Endothelial cell (in vitro differentiated cells): Measurements from ENCODE around the gene DGCR6. TPM values are rescaled to one million over a fixed set of nuclear protein-coding genes. Genes with fewer than 3 reads are reported as not detected.

ENCODE experiments used
- DNase-seq: peaks from one replicate; pipeline ENCODE4 v3.0.0; 2021; ENCODE audit warnings: low spot score
- H3K27ac Mint-ChIP-seq: one replicate; pipeline ENCODE4 v1.8.0; 2021; ENCODE audit warnings: mixed read lengths, inconsistent platforms; ENCODE audit not compliant: unreplicated experiment
- H3K27me3 Mint-ChIP-seq: one replicate; pipeline ENCODE4 v1.8.0; 2021; ENCODE audit warnings: mild to moderate bottlenecking, moderate library complexity, mixed read lengths, inconsistent platforms; ENCODE audit not compliant: unreplicated experiment
- H3K36me3 Mint-ChIP-seq: one replicate; pipeline ENCODE4 v1.8.0; 2021; ENCODE audit warnings: mild to moderate bottlenecking, low read depth, mixed read lengths, inconsistent platforms; ENCODE audit not compliant: unreplicated experiment
- H3K4me1 Mint-ChIP-seq: one replicate; pipeline ENCODE4 v1.8.0; 2021; ENCODE audit warnings: mild to moderate bottlenecking, mixed read lengths, inconsistent platforms; ENCODE audit not compliant: unreplicated experiment
- H3K4me3 Mint-ChIP-seq: one replicate; pipeline ENCODE4 v1.8.0; 2021; ENCODE audit warnings: mild to moderate bottlenecking, mixed read lengths, inconsistent platforms; ENCODE audit not compliant: unreplicated experiment
- H3K9me3 Mint-ChIP-seq: one replicate; pipeline ENCODE4 v1.8.0; 2021; ENCODE audit warnings: mixed read lengths, inconsistent platforms; ENCODE audit not compliant: unreplicated experiment
- total RNA-seq: library from RNA; stranded (reverse); fragmentation: NEBNext Ultra II Directional; extraction: Animal tissue kit (Norgen Biotek cat#: 25700); gene quantifications from one replicate; pipeline ENCODE4 v1.2.1, GENCODE V29; 2021; ENCODE audit not compliant: unreplicated experiment
- TF ChIP-seq, protein P1 (sequence below): fragments of 200-600 bp; sonication (generic); IDR thresholded peaks from one replicate; pipeline ENCODE4 v1.5.0; 2021; ENCODE audit warnings: antibody characterized with exemption; ENCODE audit not compliant: unreplicated experiment

The DGCR6 gene
- total RNA-seq, 1 donor from 2014 or later, result 1.1 TPM

DNA sequence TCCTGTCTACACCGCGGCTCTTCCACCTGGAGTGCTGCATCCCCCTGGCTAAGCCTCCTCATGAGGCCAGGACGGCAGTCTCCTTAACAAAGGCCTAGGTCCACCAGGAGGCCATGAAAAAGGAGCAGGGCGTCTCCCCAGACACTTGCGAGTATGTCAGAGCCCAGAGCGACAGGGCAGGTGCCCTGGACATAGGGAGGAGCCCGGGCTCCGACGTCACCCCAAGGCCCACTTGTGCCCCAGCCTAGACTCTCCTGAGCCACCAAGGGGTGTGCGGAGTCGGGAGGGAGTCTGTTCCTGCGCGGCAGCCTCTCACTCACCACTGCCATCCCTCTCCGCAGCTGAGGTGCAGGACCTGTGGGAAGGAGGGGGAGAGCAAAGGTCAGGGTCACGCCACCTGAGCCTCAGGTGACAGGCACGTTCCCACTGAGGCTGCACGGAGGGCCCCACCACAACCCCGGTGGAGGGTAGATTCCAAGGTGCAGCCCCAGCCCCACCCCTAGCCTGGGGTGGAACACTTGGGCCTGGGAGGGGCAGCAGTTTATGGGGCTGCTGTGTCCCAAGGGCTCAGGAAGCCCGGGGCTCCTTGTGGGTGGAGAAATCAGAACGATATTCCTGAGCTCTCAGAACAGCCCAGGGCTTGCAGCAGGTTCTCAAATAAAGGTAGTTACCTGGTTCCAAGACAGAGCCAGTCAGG, 19.4 kb downstream of the DGCR6 start:
- Mint-ChIP-seq H3K36me3 (no peaks in the 10 kb centered on the region), H3K4me3 (no peak overlapping the region), H3K27ac (no peak overlapping the region), H3K9me3 (no peaks in the 10 kb centered on the region), H3K27me3 (no peaks in the 10 kb centered on the region), H3K4me1 (no peaks in the 10 kb centered on the region)
- DNase-seq, result no peak
- TF ChIP-seq, protein P1, sequence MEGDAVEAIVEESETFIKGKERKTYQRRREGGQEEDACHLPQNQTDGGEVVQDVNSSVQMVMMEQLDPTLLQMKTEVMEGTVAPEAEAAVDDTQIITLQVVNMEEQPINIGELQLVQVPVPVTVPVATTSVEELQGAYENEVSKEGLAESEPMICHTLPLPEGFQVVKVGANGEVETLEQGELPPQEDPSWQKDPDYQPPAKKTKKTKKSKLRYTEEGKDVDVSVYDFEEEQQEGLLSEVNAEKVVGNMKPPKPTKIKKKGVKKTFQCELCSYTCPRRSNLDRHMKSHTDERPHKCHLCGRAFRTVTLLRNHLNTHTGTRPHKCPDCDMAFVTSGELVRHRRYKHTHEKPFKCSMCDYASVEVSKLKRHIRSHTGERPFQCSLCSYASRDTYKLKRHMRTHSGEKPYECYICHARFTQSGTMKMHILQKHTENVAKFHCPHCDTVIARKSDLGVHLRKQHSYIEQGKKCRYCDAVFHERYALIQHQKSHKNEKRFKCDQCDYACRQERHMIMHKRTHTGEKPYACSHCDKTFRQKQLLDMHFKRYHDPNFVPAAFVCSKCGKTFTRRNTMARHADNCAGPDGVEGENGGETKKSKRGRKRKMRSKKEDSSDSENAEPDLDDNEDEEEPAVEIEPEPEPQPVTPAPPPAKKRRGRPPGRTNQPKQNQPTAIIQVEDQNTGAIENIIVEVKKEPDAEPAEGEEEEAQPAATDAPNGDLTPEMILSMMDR, result no peak

DNA sequence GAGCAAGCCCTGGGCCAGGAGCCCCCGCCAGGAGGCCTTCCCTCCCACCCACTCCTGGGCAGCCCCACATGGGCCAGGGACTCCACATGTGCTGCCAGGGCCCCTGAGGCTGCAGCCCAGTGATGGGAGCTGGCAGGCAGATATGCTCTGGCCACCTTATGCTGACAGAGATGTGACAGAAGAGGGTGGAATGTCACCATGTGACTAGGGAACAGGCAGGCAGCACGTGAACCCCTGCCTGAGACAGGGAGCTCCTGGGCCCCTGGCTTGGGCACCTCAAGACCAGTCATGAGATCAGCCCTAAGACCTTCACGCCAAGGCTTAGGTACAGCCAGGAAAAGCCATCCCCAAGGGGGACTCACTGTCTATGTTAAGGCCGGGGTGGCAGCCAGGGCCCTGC, 20.9 kb downstream of the DGCR6 start:
- H3K4me1 Mint-ChIP-seq, result no peaks in the 10 kb centered on the region
- H3K9me3 Mint-ChIP-seq, result no peaks in the 10 kb centered on the region
- TF ChIP-seq, protein P1, result no peak

DNA sequence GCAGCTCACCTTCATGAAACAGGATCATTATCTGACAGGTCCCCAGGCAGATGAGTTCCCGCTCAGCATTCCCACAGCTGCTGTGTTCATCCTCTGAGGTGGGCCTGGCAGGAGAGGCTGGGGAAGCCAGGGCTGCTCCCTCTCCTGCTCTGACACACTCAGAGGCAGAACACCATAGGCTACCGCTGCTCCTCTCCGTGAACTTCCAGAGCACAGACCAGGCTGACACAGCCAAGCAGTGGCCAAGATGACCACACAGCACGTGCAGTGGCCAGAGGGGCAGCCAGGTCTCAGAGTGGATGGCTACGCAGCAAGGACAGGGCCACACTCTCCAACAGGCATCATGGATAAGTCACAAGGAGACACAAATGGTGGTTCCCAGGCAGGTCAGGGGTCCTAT, 21.5 kb downstream of the DGCR6 start:
- H3K36me3 Mint-ChIP-seq, result no peaks in the 10 kb centered on the region
- H3K9me3 Mint-ChIP-seq, result no peaks in the 10 kb centered on the region
- DNase-seq, result no peak
- no peak overlapping the region for H3K27ac Mint-ChIP-seq
- TF ChIP-seq, protein P1, result no peak
- H3K4me3 Mint-ChIP-seq, result no peak overlapping the region
- H3K4me1 Mint-ChIP-seq, result no peaks in the 10 kb centered on the region
- no peaks in the 10 kb centered on the region for H3K27me3 Mint-ChIP-seq

More for the DNA sequence above, 20.9 kb downstream of the DGCR6 start:
- H3K27ac Mint-ChIP-seq, result no peak overlapping the region
- no peaks in the 10 kb centered on the region for H3K27me3 Mint-ChIP-seq
- no peak overlapping the region for H3K4me3 Mint-ChIP-seq
- no peaks in the 10 kb centered on the region for H3K36me3 Mint-ChIP-seq
- DNase-seq, result no peak

DNA sequence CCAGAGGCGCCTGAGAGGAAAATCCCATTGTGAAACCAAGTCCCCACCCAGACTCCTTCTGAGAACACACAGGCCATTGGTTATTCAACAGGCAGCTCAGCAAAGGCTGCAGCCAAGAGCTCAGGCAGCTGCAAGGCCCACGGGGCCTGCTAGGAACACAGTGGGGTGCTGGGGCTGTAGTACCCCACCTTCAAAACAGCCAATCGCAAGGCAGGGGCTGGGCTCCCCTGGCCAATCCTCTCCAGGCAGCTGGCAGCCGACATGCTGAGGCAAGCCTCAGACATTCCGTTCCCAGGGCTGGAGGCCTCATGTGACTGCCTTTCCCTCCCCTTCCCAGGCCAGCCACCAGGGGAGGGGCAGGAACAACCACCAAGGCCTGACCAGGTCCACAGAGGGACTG, 23.3 kb downstream of the DGCR6 start:
- no peaks in the 10 kb centered on the region for H3K4me1 Mint-ChIP-seq
- no peaks in the 10 kb centered on the region for H3K36me3 Mint-ChIP-seq
- H3K9me3 Mint-ChIP-seq, result no peaks in the 10 kb centered on the region
- no peak for DNase-seq
- H3K27ac Mint-ChIP-seq, result no peak overlapping the region
- H3K4me3 Mint-ChIP-seq, result no peak overlapping the region
- TF ChIP-seq, protein P1, result no peak
- no peaks in the 10 kb centered on the region for H3K27me3 Mint-ChIP-seq

DNA sequence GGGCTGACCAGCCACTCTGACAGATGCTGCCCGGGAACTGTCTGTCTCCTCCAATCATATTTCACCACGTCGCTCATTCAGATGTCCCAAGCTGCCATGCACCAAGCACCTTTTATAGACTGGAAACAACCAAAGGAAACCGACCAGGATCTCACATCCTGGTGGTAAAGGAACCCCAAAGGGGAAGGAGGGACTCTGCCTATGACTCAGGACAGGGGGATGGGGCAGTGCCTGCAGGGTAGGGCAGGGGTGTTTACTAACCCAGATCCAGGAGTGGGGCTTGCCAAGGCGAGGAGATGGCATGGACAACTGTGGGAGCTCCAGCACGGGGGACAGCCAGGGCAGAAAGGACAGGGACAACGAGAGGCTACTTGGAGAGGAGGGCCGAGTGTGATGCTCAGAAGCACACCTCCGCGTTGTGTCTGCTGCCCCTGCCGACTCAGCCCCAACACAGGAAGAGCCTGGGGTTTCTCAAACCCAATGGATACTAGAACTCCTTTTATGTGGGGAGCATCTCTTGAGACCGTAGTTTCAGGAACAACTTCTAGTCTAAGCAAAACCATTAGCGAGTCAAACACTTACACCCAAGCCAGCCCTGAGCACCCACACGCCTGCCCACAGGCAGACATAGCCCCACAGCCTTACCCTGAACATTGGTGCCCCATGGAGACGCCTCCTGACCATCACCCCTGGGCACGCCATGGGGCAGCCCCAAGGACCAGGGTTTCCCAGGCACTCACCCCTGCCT, 26.0 kb downstream of the DGCR6 start:
- no peak overlapping the region for H3K27ac Mint-ChIP-seq
- no peak overlapping the region for H3K4me3 Mint-ChIP-seq
- TF ChIP-seq, protein P1, result no peak
- no peaks in the 10 kb centered on the region for H3K4me1 Mint-ChIP-seq
- H3K9me3 Mint-ChIP-seq, result no peaks in the 10 kb centered on the region
- H3K36me3 Mint-ChIP-seq, result no peaks in the 10 kb centered on the region
- no peaks in the 10 kb centered on the region for H3K27me3 Mint-ChIP-seq
- no peak for DNase-seq
